HG03354 (cell line): ENCODE data around the gene LDLRAD4.

Experiments
- ATAC-seq: cut with Tn5 transposase; IDR thresholded peaks from one replicate; pipeline ENCODE4 v1.9.1; 2021; ENCODE audit warnings: mild to moderate bottlenecking; ENCODE audit not compliant: unreplicated experiment, poor library complexity, severe bottlenecking

Gene LDLRAD4

DNA sequence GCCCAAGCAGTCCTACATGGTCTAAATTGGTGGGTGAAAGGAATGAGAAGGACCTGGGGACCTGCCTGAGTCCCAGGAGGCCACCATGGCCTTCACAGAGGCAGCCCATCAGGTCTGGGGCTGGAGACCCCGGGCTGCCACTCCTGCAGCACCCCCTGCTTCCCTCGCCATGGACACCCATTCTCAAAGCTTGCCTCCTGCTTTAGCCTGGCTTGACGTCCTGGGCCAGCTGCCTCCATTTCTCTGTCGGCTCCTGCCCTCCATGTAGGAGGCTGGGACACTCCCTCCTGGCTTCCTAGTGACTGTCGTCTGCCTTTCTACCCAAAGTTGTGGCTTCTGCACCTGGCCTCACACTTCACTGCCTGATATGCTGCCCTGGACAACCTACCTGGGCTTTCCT lies 309.2 kb downstream of the LDLRAD4 start:
- no peak for ATAC-seq

GRCh38 chr18:13528739-13529392 lies 310.3 kb downstream of the LDLRAD4 start:
- ATAC-seq, result no peak

GRCh38 chr18:13530033-13530878 lies 311.7 kb downstream of the LDLRAD4 start:
- ATAC-seq, result no peak

DNA sequence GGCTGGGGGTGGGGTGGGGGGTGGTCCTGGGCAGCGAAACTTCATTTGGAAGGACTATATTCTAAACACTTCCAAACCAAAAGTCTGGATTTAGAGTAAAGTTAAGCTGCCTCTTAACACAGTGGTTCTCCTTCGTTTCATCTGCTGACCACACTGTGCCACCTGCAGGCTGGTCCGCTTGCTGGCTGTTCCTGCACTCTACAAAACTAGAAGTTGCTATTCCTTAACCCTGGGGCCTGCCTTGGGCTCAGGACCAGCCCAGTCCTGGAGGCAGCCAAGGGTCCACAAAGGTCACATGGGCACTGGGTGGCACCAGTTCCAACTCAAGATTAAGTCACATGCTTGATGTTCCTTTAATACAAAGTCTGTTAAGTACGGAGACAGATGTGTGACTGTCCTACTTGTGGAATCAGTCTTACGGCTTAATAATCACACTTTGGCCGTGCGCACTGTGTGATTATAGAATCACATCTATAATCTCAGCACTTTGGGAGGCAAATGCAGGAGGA lies 312.4 kb downstream of the LDLRAD4 start:
- ATAC-seq, result no peak

DNA sequence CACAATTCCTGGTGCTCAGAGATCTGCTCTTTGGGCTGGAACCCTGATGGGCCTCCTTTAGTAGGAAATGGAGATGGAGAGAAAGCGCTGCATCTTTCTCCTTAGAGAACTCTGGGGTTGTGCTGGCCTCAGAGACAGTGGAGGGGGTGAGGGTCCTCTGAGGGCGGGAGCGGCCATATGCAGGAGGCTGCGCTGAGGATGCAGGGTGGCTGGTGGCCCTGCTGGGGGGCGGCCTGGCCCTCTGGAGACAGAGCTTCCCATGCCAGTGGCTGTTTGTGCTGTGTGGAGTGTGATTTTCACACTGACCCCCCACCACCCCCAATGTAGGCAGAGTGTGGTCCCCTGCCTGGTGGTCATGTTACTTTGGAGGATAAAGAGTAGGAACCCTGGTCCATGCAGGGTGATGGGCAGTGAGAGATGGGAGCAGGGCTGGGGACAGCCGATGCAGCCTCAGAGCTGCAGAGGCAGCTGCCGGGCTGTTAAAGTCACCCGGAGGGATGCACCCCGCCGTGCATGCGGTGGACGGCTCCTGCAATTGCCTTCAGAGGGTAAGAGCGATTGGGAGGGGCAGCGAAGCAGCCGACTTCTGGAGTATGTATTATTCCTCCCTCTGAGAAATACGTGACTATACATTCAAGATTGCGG lies 313.2 kb downstream of the LDLRAD4 start:
- no peak for ATAC-seq

DNA sequence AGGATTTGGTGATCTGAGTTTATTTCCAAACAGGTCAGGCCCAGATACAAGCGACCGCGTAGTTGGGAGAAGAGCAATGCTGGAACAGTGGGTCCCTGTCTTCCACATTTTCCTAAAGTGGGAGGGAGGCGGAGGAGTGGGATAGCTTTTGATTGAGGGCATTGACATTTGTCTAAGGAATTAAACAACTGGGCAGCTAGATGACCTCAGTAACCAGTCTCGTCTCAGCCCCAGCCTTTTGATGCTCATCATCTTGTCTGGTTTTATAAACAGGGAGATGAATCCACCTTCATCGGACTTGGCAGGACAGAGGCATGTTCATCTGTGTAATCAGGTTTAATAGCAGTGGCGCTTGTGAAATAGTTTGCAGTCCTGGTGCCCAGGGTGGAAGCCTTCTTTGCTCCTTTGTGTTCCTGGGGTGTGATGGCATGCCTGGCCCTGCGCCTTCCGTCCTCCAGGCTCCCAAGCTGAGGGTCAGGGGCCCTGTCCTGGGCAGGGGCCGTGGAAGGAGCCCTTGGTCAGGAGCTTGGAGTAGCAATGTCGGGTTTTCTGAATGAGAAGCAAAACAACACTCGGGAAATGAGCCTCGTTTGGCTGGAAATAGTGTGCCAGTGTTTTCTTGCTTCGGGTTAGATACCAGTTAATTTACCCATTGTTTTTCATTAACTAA lies 314.0 kb downstream of the LDLRAD4 start:
- ATAC-seq, result no peak

- ATAC-seq, result no peak
These were observed 316.1 kb downstream of the LDLRAD4 start for GRCh38 chr18:13534631-13535030.

- no peak for ATAC-seq
These were observed 318.0 kb downstream of the LDLRAD4 start for GRCh38 chr18:13536578-13536977.

GRCh38 chr18:13537022-13537780 lies 318.6 kb downstream of the LDLRAD4 start:
- no peak for ATAC-seq

GRCh38 chr18:13538630-13539029 lies 320.1 kb downstream of the LDLRAD4 start:
- ATAC-seq, result no peak

- ATAC-seq, result no peak
These were observed 320.5 kb downstream of the LDLRAD4 start for GRCh38 chr18:13539050-13539449.

GRCh38 chr18:13539843-13540476 lies 321.4 kb downstream of the LDLRAD4 start:
- ATAC-seq, result no peak

DNA sequence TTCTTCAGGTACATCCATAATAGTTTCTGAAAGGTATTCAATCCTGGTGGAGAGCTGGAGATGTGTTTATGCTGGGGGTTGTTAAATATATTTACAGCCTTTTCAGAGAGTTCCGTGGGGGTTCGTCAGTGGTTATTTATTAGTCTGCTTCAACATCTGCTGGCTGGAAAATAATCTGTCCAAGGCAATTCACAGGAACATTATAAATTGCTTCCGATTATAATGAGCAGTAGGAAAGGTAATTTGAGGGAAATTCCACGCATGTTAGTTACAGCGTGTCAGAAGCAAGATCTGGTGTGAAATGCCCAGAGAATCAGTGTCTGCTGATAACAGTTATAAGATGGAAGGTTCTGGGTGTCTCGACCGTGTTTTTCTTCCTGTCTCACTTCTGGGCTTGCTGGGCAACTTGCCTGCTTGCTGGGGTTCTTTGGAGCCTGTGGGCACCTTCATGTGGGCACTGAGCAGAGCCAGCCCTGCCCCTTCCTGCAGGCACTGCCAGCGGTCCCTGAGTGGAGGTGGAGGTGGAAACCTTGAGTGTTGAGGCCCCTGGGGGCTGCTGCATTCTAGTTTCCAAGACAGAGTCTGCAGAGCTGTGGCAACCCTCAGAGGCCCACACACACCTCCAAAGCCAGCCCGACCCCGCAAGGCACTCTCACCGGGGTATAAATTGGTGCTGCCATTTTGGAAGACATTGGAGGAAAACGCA lies 322.1 kb downstream of the LDLRAD4 start:
- ATAC-seq, result no peak

DNA sequence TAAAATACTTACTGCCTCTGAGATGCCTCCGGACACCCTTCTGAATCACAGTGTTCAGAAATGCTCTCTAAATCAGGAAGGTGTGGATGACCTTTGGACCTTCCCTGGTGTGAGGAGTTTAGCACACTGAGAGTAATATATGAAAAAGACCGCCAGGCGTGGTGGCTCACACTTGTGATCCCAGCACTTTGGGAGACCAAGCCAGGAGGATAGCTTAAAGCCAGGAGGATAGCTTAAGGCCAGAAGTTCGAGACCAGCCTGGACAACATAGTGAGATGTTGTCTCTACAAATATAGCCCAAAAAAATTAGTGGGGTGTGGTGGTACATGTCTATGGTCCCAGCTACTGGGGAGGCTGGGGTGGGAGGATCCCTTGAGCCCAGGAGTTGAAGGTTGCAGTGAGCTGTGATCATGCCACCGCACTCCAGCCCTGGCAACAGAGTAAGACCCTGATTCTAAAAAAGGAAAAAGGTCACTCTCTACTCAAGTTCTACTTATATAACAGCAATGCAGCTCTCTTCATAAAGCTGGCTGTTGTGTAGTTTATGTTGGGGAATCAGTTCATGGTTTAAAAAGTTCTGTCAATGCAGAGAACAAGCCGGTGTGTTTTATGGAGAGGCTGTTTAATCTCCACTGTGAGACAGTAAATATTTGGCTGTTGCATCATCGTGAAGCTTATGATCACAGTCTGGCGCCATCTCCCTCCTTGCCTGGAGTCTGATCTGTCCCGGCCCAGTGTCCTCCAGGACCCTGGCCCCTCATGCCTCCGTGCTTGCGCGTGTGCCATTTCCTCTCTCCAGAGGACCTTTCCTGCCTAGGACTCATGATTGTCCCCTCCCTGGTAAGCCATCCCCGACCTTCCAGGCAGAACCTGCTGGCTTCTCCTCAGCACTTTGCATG lies 323.3 kb downstream of the LDLRAD4 start:
- no peak for ATAC-seq

DNA sequence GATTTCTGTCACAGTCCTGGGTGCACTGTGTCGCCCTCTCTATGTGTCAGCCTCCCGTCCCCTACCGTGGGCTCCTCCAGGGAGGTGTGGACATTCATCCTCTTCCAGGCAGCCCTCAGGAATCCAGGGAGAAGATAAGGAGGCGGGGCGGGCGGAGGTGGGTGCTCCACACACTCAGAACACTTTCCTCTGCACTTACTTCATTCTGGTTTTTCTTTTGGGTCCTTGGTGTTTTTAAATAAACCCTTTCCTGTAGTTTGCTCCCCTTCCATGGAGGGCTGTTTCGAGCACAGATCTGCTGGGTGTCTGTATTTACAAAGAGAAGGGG lies 323.9 kb downstream of the LDLRAD4 start:
- no peak for ATAC-seq

DNA sequence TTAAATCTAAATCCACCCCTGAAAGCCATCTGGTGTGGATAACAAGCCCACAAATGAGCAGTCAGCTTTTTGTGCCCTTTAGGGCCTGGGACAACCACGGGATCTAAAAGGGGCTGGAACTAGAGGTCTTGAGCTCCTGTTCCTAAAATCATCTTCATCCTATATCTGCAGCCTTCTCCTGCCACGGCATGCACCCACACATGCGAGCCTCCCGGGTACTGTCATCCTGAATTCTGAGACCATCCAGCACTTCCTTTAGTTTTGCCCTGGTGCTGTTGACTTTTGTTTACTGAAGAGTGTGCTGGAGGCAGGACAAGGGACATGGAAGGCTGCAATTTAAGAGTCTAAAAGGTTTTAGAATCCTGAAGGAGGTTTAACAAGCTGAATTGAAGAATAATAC lies 324.6 kb downstream of the LDLRAD4 start:
- ATAC-seq, result no peak
